Small intestine (tissue), 7 donors: ENCODE data around the gene TSPAN18. TPM values are rescaled to one million over a fixed set of nuclear protein-coding genes. Genes with fewer than 3 reads are reported as not detected.

ENCODE experiments used
- DNase-seq, 2 donors: peaks; one replicate each; pipeline versions ENCODE4 v3.0.0 to v3.0.0-alpha.2; 2013
- FAIRE-seq: peaks from 2 replicates; lab custom pipeline; 2012; peaks lifted over from hg19 to GRCh38; lab: Jason Lieb, UNC
- H3K27ac ChIP-seq, 3 donors: one replicate each; pipeline ENCODE4 v1.5.1; 2013; ENCODE audit warnings: low read length in 2 of 3, mild to moderate bottlenecking in 2 of 3, control low read depth in 1 of 3, inconsistent platforms in 1 of 3, low read depth in 1 of 3, moderate library complexity in 1 of 3
- H3K27me3 ChIP-seq, 3 donors: one replicate each; pipeline ENCODE4 v1.6.1; 2013; ENCODE audit warnings: low read length in 3 of 3, inconsistent platforms in 1 of 3; ENCODE audit not compliant: control insufficient read depth in 3 of 3, insufficient read depth in 3 of 3
- H3K36me3 ChIP-seq, 3 donors: one replicate each; pipeline ENCODE4 v1.6.1; 2013; ENCODE audit warnings: low read length in 3 of 3, inconsistent platforms in 1 of 3, low read depth in 1 of 3, mild to moderate bottlenecking in 1 of 3, moderate library complexity in 1 of 3; ENCODE audit not compliant: control insufficient read depth in 3 of 3, insufficient read depth in 2 of 3
- H3K4me1 ChIP-seq, 3 donors: one replicate each; pipeline ENCODE4 v1.6.1; 2013; ENCODE audit warnings: low read length in 2 of 3, inconsistent platforms in 1 of 3, low read depth in 1 of 3, mild to moderate bottlenecking in 1 of 3, moderate library complexity in 1 of 3; ENCODE audit not compliant: control insufficient read depth in 3 of 3, insufficient read depth in 2 of 3
- H3K4me3 ChIP-seq, 3 donors: one replicate each; pipeline ENCODE4 v1.5.1; 2013; ENCODE audit warnings: low read length in 3 of 3, control low read depth in 1 of 3, inconsistent platforms in 1 of 3, low read depth in 1 of 3, mild to moderate bottlenecking in 1 of 3, moderate library complexity in 1 of 3
- H3K9me3 ChIP-seq, 2 donors: one replicate each; pipeline ENCODE4 v1.6.1; 2013; ENCODE audit warnings: low read depth in 1 of 2, low read length in 1 of 2; ENCODE audit not compliant: control insufficient read depth in 2 of 2, insufficient read depth in 1 of 2
- whole genome bisulfite sequencing, 3 donors: extraction: QIAGEN DNeasy Blood & Tissue Kit; methylation state at CpG; one replicate each; pipeline ENCODE4 v1.1.7; 2013; 5-methylcytosine and 5-hydroxymethylcytosine counted together
- polyA plus RNA-seq, 4 donors: library from polyadenylated mRNA; stranded (reverse) in 3 of 4; unstranded in 1 of 4; fragments of 200-250 nt in 3 of 4; fragments of 120-200 nt in 1 of 4; gene quantifications; one replicate each; pipeline versions ENCODE4 v1.2.1 to v1.2.3, GENCODE V29; 2013
- donor health status: healthy with polysubstance abuse.
- donor health status: control.
- donor health status: control.
- donor health status: Bipolar disorder and iron deficiency.
- donor health status: healthy.

The TSPAN18 gene
- polyA plus RNA-seq, 4 donors, result 1.1 to 45.2 (median 8.8) TPM; not detected in 1

DNA sequence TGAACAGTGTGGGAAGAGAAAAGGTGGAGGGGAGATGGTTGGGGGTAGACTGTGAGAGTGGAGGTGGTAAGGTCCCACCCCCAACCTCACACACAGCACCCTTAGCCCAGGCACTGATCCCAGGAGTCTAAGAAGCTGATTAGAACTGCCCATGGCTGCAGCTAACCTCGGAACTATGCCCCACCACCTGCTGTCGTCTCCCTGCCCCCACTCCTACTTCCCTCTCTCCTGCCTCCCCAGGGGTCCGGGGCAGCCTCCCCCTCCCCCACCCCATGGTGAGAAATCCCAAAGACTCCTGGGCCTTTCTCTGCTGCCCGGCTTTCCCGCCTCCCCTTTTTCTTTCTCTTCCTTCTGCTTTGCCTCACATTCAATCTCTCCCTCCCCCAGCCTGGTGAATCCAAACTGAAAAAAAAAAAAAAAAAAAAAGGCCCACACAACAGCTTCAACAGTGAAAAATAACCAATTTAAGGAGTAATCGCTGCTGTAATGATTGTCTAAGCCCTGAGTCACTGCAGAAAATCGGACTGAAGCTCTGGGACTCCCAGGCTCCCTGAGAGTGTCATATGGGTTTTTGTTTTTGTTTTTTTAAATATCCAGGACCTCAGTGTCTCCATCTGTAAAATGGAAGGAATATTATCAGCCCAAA, 233.6 kb downstream of the TSPAN18 start:
- no peak overlapping the region for H3K4me3 ChIP-seq
- no peaks in the 10 kb centered on the region for H3K27me3 ChIP-seq
- H3K4me1 ChIP-seq, result peaks cover 0 to 52% (median 4%) of the 10 kb centered on the region in 3 donors
- H3K9me3 ChIP-seq, result no peaks in the 10 kb centered on the region
- H3K27ac ChIP-seq, result no peak overlapping the region
- no peak for DNase-seq
- H3K36me3 ChIP-seq, result no peaks in the 10 kb centered on the region
- FAIRE-seq, result no peak
- WGBS, 3 donors, result 45 to 53% (median 48%) methylated on average over 7 of the region's 7 CpGs

DNA sequence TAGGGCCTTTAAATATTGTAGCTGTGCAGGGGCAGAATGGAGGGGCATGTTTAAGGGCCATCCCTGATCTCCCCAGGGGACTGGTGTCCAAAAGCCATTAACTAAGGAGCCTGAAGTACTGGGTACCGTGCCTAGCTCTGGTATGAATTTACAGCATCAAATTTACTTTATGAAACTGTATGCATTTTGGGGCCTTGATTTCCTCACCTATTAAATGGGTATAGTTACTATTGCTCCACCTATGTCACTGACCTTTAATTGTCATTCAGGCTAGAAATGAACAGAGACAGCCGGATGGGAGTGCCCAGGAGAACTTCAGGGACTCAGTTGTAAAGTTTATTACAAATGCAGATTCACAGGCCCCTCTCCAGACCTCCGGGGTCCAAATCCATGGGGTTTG, 235.7 kb downstream of the TSPAN18 start:
- H3K4me3 ChIP-seq, result no peak overlapping the region
- H3K36me3 ChIP-seq, result no peaks in the 10 kb centered on the region
- FAIRE-seq, result no peak
- H3K4me1 ChIP-seq, result peaks cover 0 to 33% (median 0%) of the 10 kb centered on the region in 3 donors
- H3K27ac ChIP-seq, result no peak overlapping the region
- no peaks in the 10 kb centered on the region for H3K9me3 ChIP-seq
- WGBS, 3 donors, result 83 to 89% (median 84%) methylated on average over 3 of the region's 3 CpGs
- DNase-seq, result no peak
- no peaks in the 10 kb centered on the region for H3K27me3 ChIP-seq

DNA sequence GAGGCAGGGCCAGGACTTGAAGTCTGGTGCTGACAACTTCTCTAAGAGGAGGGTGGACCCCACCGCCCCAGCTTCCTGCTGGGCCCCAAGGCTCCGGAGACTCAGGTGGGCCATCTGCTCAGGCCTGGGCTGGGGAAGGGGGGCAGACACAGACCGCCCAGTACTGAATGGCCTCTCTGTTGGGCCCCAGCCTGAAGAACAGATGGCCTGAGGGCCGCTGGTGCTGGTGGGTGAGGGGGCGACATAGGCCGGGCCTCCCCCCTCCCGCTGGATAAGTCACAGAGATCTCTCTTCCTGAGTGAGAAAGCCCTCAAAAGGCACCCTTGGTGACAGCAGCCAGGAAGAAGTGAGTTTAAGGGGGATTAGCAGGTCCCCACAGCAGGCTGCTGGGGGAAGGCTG, 236.4 kb downstream of the TSPAN18 start:
- no peaks in the 10 kb centered on the region for H3K27me3 ChIP-seq
- H3K36me3 ChIP-seq, result no peaks in the 10 kb centered on the region
- no peak for FAIRE-seq
- H3K27ac ChIP-seq, result no peak overlapping the region
- no peaks in the 10 kb centered on the region for H3K9me3 ChIP-seq
- DNase-seq, result no peak
- peaks cover 0 to 27% (median 0%) of the 10 kb centered on the region in 3 donors for H3K4me1 ChIP-seq
- no peak overlapping the region for H3K4me3 ChIP-seq
- WGBS, 3 donors, result 81 to 96% (median 85%) methylated on average over 6 to 7 of the region's 7 CpGs

GRCh38 chr11:44963948-44964347, 237.2 kb downstream of the TSPAN18 start:
- FAIRE-seq, result no peak
- WGBS, 3 donors, result 92 to 95% (median 95%) methylated on average over 5 of the region's 5 CpGs

DNA sequence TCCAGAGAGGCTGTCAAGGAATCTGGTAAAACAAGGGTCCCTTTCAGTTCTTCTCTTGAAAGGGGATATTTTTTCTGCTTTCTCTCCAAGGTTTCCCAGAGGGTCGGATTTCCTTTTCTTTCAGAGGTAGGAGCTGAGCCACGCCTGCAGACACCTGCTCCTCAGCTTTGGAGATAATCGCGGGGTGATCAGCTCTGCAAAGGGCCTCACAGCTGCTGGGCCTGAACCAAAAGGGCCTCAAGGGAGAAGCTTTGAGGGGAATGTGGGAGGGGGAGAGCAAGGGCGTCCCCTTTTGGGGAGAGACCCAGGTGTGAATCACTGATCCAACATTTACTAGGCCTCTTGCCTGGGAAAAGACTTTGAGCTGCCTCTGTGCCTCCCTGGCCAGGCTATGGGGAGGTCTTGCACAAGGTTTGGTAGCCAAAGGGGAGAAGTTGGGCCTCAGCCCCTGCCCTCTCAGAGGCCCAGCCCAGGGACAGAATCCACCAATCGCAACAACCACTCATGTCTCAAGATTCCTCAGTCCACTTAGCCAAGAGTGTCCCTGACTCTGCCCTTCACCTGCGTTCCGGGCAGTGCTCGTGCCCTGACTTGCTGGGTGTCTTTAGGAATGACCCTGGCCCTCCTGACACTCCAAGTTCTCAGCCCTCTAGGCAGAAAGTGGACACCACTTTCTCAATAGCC, 237.9 kb downstream of the TSPAN18 start:
- 37 to 58% (median 49%) methylated on average over 9 of the region's 9 CpGs for WGBS, 3 donors
- no peak overlapping the region for H3K27ac ChIP-seq
- DNase-seq (peak in 1 of 2 donors; percentile 68), FAIRE-seq (no peak)
- H3K4me1 ChIP-seq, result peaks cover 0 to 19% (median 3%) of the 10 kb centered on the region in 3 donors
- no peaks in the 10 kb centered on the region for H3K9me3 ChIP-seq
- no peaks in the 10 kb centered on the region for H3K27me3 ChIP-seq
- H3K36me3 ChIP-seq, result no peaks in the 10 kb centered on the region
- no peak overlapping the region for H3K4me3 ChIP-seq

More at GRCh38 chr11:44963948-44964347, 237.2 kb downstream of the TSPAN18 start:
- Histone ChIP-seq H3K27me3 (no peaks in the 10 kb centered on the region), H3K4me3 (no peak overlapping the region), H3K36me3 (no peaks in the 10 kb centered on the region), H3K4me1 (peaks cover 0 to 20% (median 0%) of the 10 kb centered on the region in 3 donors), H3K27ac (no peak overlapping the region), H3K9me3 (no peaks in the 10 kb centered on the region)
- DNase-seq, result no peak

GRCh38 chr11:44966694-44967093, 239.9 kb downstream of the TSPAN18 start:
- H3K36me3 ChIP-seq, result no peaks in the 10 kb centered on the region
- FAIRE-seq, result no peak
- DNase-seq, result no peak
- 78 to 86% (median 78%) methylated on average over 6 of the region's 6 CpGs for WGBS, 3 donors
- H3K4me3 ChIP-seq, result no peak overlapping the region
- H3K4me1 ChIP-seq, result peaks cover 3 to 24% (median 7%) of the 10 kb centered on the region in 3 donors
- no peaks in the 10 kb centered on the region for H3K9me3 ChIP-seq
- H3K27me3 ChIP-seq, result no peaks in the 10 kb centered on the region
- H3K27ac ChIP-seq, result no peak overlapping the region

DNA sequence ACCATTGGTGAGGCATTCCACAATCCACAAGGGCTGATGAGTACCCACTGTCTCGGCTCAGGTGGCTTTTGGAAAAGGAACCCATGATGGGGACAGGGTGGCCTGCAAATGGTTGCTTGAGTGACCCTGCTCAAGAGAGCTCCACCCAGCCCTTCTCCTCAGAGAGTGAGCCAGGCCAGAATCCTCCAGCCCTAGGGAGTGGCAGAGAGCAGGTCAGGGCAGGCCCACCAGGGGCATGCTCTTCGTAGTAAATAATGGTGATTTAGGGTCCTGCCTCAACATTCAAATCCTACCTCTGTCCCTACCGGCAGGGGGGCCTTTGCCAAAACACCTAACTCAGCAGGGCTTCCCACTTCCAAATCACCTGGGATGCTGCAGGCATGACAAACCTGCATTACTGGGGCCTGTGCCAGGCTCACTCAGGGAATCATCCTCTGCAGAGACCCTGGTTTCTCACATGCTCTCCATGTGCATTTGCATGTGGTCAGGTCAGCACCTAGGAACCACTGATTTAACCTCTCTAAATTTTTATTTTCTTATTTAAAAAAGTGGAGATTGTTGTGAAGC, 241.3 kb downstream of the TSPAN18 start:
- no peak overlapping the region for H3K27ac ChIP-seq
- H3K36me3 ChIP-seq, result no peaks in the 10 kb centered on the region
- H3K27me3 ChIP-seq, result no peaks in the 10 kb centered on the region
- 76 to 92% (median 91%) methylated on average over 3 of the region's 3 CpGs for WGBS, 3 donors
- no peak for DNase-seq
- peaks cover 3 to 24% (median 7%) of the 10 kb centered on the region in 3 donors for H3K4me1 ChIP-seq
- no peaks in the 10 kb centered on the region for H3K9me3 ChIP-seq
- FAIRE-seq, result no peak
- H3K4me3 ChIP-seq, result no peak overlapping the region

DNA sequence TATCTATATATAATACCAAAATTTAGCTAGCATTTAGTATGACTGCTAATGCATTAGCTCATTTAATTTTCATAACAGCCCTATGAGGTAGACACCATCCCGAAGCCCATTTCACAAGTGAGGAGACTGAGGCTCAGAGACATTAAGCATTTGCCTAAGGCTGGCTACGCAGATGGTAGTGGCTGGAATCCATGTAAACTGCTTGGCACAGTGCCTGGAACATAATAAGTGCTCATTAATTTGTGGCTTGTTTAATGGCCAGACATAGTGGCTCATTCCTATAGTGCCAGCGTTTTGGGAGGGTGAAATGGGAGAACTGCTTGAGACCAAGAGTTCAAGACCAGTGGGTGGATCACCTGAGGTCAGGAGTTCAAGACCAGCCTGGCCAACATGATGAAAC, 241.7 kb downstream of the TSPAN18 start:
- Histone ChIP-seq H3K27ac (no peak overlapping the region), H3K36me3 (no peaks in the 10 kb centered on the region), H3K4me1 (peaks cover 3 to 24% (median 7%) of the 10 kb centered on the region in 3 donors), H3K9me3 (no peaks in the 10 kb centered on the region), H3K4me3 (no peak overlapping the region), H3K27me3 (no peaks in the 10 kb centered on the region)
- FAIRE-seq (no peak), DNase-seq (no peak)
- WGBS, 3 donors, result 59 to 67% (median 62%) methylated on average over 3 of the region's 3 CpGs
